NCI-H1105 (cell line): ENCODE results near the gene OR8K5.
"Not testable (repeated sequence)": the region's sequence is repeated elsewhere in the genome, so short reads cannot be mapped to it uniquely, and the experiment has no call there.

Source experiments
- DNase-seq: peaks from one replicate; lab custom pipeline; 2025; lab: John Stamatoyannopoulos, UW

Gene OR8K5

GRCh38 chr11:56160217-56160616 is at the start of gene OR8K5:
Gene OR8K5, minus strand, starts transcription at chr11:56160317. Its CDS starts 0 bp downstream, at chr11:56160317.
- no peak for DNase-seq

- no peak for DNase-seq
Observed at GRCh38 chr11:56207790-56208189, 47.7 kb upstream of the OR8K5 start.

GRCh38 chr11:56197367-56197766 is 37.2 kb upstream of the OR8K5 start:
- DNase-seq = no peak

GRCh38 chr11:56196705-56197104 is 36.6 kb upstream of the OR8K5 start:
- DNase-seq = no peak

- DNase-seq = no peak
Observed at GRCh38 chr11:56188602-56189001, 28.5 kb upstream of the OR8K5 start.

GRCh38 chr11:56183459-56183858 is 23.3 kb upstream of the OR8K5 start:
- no peak for DNase-seq

- no peak for DNase-seq
Observed at GRCh38 chr11:56176318-56176717, 16.2 kb upstream of the OR8K5 start, which contains the start of gene OR5J2. Gene OR5J2, plus strand, starts transcription at chr11:56176618. Its CDS starts 0 bp downstream, at chr11:56176618.

- no peak for DNase-seq
Observed at GRCh38 chr11:56172256-56172830, 12.2 kb upstream of the OR8K5 start.

- DNase-seq = no peak
Observed at GRCh38 chr11:56163804-56164203, 3.7 kb upstream of the OR8K5 start.

GRCh38 chr11:56152333-56152732 is 7.8 kb downstream of the OR8K5 start:
- DNase-seq = no peak

- no peak for DNase-seq
Observed at GRCh38 chr11:56151376-56151775, 8.7 kb downstream of the OR8K5 start.

GRCh38 chr11:56143681-56144080 is 16.4 kb downstream of the OR8K5 start:
- DNase-seq = not testable (repeated sequence)

GRCh38 chr11:56140151-56140661 is 19.9 kb downstream of the OR8K5 start, which contains the start of gene OR8J3:
Gene OR8J3, minus strand, starts transcription at chr11:56140201. Its CDS starts 2,483 bp downstream, at chr11:56137718.
- DNase-seq = no peak

GRCh38 chr11:56122073-56122472 is 38.0 kb downstream of the OR8K5 start, which contains the start of gene OR8H3:
Gene OR8H3, plus strand, starts transcription at chr11:56122373. Its CDS starts 0 bp downstream, at chr11:56122373.
- DNase-seq = no peak
